GM12864 (cell line): ENCODE data around the gene ELMO1.

Source experiments
- DNase-seq: peaks from one replicate; pipeline ENCODE4 v3.0.0-alpha.2; 2011; ENCODE audit warnings: low read depth
- H3K4me3 ChIP-seq: 2 replicates; pipeline ENCODE4 v1.5.1; 2011; ENCODE audit warnings: mild to moderate bottlenecking, low read depth, low read length, control low read depth
- CTCF ChIP-seq: IDR thresholded peaks from 2 replicates; pipeline ENCODE4 v1.5.1; 2011; ENCODE audit warnings: low read depth, mild to moderate bottlenecking, moderate library complexity, low read length, control low read depth, inconsistent platforms; ENCODE audit errors: missing control alignments

The ELMO1 gene

GRCh38 chr7:37150180-37150579 is 298.5 kb downstream of the ELMO1 start:
- TF ChIP-seq CTCF: no peak
- no peak overlapping the region for H3K4me3 ChIP-seq
- no peak for DNase-seq

- no peak for TF ChIP-seq CTCF
- DNase-seq: no peak
- no peak overlapping the region for H3K4me3 ChIP-seq
Measured at GRCh38 chr7:37149773-37150124, 298.9 kb downstream of the ELMO1 start.

GRCh38 chr7:37149051-37149772 is 299.5 kb downstream of the ELMO1 start:
- DNase-seq: no peak
- TF ChIP-seq CTCF: no peak
- no peak overlapping the region for H3K4me3 ChIP-seq

GRCh38 chr7:37145682-37146081 is 303.0 kb downstream of the ELMO1 start:
- no peak overlapping the region for H3K4me3 ChIP-seq
- no peak for TF ChIP-seq CTCF
- no peak for DNase-seq

GRCh38 chr7:37144423-37144822 is 304.2 kb downstream of the ELMO1 start:
- TF ChIP-seq CTCF: no peak

GRCh38 chr7:37142958-37143357 is 305.7 kb downstream of the ELMO1 start:
- DNase-seq: no peak

More at GRCh38 chr7:37144423-37144822, 304.2 kb downstream of the ELMO1 start:
- DNase-seq: no peak
- no peak overlapping the region for H3K4me3 ChIP-seq

More at GRCh38 chr7:37142958-37143357, 305.7 kb downstream of the ELMO1 start:
- TF ChIP-seq CTCF: no peak
- no peak overlapping the region for H3K4me3 ChIP-seq
